Measurements from ENCODE around the gene BNC2.

Gene BNC2

GRCh38 chr9:16371306-16371705 lies 499.2 kb downstream of the BNC2 start:
- no peak overlapping the region for H3K4me3 ChIP-seq (ENCODE audit: low read depth, low read length)
- TF ChIP-seq, protein P1, sequence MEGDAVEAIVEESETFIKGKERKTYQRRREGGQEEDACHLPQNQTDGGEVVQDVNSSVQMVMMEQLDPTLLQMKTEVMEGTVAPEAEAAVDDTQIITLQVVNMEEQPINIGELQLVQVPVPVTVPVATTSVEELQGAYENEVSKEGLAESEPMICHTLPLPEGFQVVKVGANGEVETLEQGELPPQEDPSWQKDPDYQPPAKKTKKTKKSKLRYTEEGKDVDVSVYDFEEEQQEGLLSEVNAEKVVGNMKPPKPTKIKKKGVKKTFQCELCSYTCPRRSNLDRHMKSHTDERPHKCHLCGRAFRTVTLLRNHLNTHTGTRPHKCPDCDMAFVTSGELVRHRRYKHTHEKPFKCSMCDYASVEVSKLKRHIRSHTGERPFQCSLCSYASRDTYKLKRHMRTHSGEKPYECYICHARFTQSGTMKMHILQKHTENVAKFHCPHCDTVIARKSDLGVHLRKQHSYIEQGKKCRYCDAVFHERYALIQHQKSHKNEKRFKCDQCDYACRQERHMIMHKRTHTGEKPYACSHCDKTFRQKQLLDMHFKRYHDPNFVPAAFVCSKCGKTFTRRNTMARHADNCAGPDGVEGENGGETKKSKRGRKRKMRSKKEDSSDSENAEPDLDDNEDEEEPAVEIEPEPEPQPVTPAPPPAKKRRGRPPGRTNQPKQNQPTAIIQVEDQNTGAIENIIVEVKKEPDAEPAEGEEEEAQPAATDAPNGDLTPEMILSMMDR (IDR thresholded peaks at IDR 0.05; ENCODE audit: insufficient read depth, low read length, missing control alignments), result no peak
- DNase-seq (ENCODE audit: low read depth, low spot score), result no peak
- ChIA-PET CTCF (no interaction called here), POLR2A (no interaction called here)

- POLR2A ChIA-PET, result no interaction called here
- CTCF ChIA-PET, result no interaction called here
- H3K4me3 ChIP-seq (ENCODE audit: low read depth, low read length), result no peak overlapping the region
- TF ChIP-seq, protein P1 (IDR thresholded peaks at IDR 0.05; ENCODE audit: insufficient read depth, low read length, missing control alignments), result no peak
- no peak for DNase-seq (ENCODE audit: low read depth, low spot score)
These were observed 499.8 kb downstream of the BNC2 start for GRCh38 chr9:16370647-16371046.

- no peak for DNase-seq (ENCODE audit: low read depth, low spot score)
- POLR2A ChIA-PET, result no interaction called here
- CTCF ChIA-PET, result interaction anchor here (1.2 to 1.9 kb wide), 2 partner anchors 10 to 11 kb away, joined by 3 to 6 read pairs; no protein-coding TSS in a partner anchor
- H3K4me3 ChIP-seq (ENCODE audit: low read depth, low read length), result no peak overlapping the region
- TF ChIP-seq, protein P1 (IDR thresholded peaks at IDR 0.05; ENCODE audit: insufficient read depth, low read length, missing control alignments), result no peak
These were observed 501.0 kb downstream of the BNC2 start for GRCh38 chr9:16369427-16369826.

DNA sequence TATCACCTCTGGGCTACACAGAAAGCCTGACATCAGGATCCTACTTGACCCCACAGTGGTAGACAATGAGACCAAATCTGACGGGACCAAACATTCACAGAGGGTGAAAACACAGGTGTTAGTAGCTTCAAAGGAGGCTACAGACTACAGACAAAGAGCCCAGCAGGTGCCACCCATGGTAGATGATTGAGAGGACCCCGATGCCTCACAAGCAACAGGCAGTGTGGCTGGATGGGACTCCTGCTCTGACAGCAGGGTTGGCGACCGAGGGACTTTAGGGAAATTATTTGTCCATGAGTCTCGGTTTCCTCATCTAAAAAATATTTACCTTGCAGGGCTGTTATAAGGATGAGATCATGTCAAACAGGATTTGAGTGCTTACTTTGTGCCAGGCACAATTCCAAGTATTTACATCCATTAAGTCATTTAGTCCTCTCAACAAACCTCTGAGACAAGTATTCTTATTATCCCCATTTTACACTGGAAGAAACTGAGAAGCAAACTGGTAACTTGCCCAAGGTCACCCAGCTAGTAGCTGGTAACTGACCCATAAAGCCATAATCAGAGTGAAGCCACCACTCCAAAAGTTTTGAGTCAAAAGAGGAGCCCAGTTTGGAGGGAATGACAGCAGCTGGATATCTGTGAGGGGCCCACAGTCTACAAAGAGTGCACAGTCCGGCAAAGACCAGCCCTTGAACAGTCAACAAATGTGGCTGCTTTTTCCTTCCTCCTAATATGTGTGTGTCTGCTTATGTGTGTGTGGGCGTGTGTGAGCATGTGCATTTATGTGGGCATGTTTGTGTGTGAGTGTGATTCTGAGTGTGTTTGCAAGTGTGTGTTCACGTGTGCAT lies 502.0 kb downstream of the BNC2 start:
- H3K4me3 ChIP-seq (ENCODE audit: low read depth, low read length), result no peak overlapping the region
- TF ChIP-seq, protein P1 (IDR thresholded peaks at IDR 0.05; ENCODE audit: insufficient read depth, low read length, missing control alignments), result no peak
- no peak for DNase-seq (ENCODE audit: low read depth, low spot score)
- POLR2A ChIA-PET, result no interaction called here
- CTCF ChIA-PET, result interaction anchor here (0.8 to 1.9 kb wide), 3 partner anchors 9 to 340 kb away, joined by 3 to 6 read pairs (median 4); no protein-coding TSS in a partner anchor

- TF ChIP-seq, protein P1 (IDR thresholded peaks at IDR 0.05; ENCODE audit: insufficient read depth, low read length, missing control alignments), result no peak
- POLR2A ChIA-PET, result no interaction called here
- CTCF ChIA-PET, result interaction anchor here (0.8 to 1.9 kb wide), 2 partner anchors 9 to 341 kb away, joined by 4 to 6 read pairs; no protein-coding TSS in a partner anchor
These were observed 502.8 kb downstream of the BNC2 start for GRCh38 chr9:16367605-16368231.

GRCh38 chr9:16364347-16364746 lies 506.1 kb downstream of the BNC2 start:
- TF ChIP-seq, protein P1 (IDR thresholded peaks at IDR 0.05; ENCODE audit: insufficient read depth, low read length, missing control alignments), result no peak
- DNase-seq (ENCODE audit: low read depth, low spot score), result no peak

More at GRCh38 chr9:16367605-16368231, 502.8 kb downstream of the BNC2 start:
- H3K4me3 ChIP-seq (ENCODE audit: low read depth, low read length), result no peak overlapping the region
- DNase-seq (ENCODE audit: low read depth, low spot score), result no peak

More at GRCh38 chr9:16364347-16364746, 506.1 kb downstream of the BNC2 start:
- POLR2A ChIA-PET, result no interaction called here
- no peak overlapping the region for H3K4me3 ChIP-seq (ENCODE audit: low read depth, low read length)
- CTCF ChIA-PET, result interaction anchor here (1.0 to 1.1 kb wide), 2 partner anchors 8 to 23 kb away, joined by 3 read pairs; no protein-coding TSS in a partner anchor

Measured in AG04449 (cell line).